HG03342 (cell line): Measurements from ENCODE around the gene KCNQ2.

ENCODE experiments used
- ATAC-seq: cut with Tn5 transposase; IDR thresholded peaks from one replicate; pipeline ENCODE4 v1.9.1; 2021; ENCODE audit warnings: mild to moderate bottlenecking, moderate library complexity; ENCODE audit not compliant: unreplicated experiment

The KCNQ2 gene

DNA sequence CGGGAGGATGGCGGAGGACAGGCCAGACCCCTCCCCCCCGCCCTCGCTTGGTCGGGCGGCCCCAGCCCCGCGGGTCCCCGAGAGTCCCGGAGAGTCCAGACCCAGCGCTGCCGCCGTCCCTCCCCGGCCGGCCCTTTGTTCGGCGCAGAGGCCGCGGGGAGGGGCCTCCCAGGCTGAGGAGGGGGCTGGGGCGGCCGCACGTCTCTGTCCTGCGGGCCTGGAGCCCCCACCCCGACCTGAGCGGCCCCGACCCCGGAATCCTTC is 806 bp downstream of the KCNQ2 start:
- no peak for ATAC-seq

DNA sequence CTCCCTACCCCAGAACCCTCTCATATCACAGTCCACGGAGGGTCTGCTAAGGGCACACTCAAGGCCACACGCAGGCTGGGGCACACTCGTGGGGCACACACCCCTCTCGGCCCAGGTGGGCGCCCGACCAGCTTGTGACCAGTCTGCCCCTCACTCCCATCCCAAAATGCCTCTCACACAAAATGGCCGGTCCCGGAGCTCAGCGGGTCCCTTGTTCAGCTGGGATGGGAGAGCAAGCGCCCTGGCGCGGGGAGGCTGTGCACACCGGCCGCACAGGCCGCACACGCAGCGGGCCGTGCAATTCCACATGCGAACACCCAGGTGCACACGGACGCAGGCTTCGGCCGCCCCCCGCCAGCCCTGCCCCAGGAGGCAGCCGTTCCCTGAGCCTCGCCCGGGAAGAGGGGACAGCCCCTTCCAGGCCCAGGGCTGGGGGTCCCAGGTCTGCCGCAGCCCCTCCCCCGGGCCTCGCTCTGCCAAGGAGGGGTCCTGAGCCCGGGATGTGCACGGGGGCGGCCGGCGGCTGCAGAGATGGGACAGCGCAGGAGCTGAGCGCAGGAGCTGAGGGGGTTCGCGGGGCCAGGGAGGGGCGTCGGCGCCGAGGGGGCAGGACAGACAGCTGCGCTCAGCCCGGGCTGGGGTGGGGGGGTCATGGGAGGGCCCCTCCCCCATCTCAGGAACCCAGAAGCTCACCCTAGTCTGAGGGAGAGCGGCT is 1.3 kb downstream of the KCNQ2 start:
- ATAC-seq, result no peak

- ATAC-seq, result no peak
These were observed 2.0 kb downstream of the KCNQ2 start for GRCh38 chr20:63470410-63470809.

DNA sequence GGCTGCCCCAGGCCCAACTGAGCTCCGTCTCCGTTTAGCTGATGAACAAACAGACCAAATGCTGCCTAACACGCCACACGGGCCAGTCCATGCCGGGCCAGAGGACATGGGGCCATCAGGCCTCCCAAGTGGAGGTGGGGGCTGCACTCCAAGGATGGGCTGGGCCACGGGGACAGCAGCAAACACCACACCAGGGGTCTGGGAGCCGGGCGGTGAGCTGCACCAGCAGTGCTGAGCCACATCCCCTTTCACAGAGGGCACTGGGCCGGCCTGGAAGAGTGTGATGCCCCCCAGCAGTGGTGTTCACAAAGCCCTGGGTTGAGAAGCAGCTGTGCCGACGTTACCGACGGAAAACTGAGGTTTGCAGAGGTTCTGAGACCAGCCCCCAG is 2.7 kb downstream of the KCNQ2 start:
- ATAC-seq, result no peak

- no peak for ATAC-seq
These were observed 3.3 kb downstream of the KCNQ2 start for GRCh38 chr20:63469019-63469712.

GRCh38 chr20:63468421-63468820 is 4.0 kb downstream of the KCNQ2 start:
- no peak for ATAC-seq

GRCh38 chr20:63467294-63468083 is 5.0 kb downstream of the KCNQ2 start:
- no peak for ATAC-seq

DNA sequence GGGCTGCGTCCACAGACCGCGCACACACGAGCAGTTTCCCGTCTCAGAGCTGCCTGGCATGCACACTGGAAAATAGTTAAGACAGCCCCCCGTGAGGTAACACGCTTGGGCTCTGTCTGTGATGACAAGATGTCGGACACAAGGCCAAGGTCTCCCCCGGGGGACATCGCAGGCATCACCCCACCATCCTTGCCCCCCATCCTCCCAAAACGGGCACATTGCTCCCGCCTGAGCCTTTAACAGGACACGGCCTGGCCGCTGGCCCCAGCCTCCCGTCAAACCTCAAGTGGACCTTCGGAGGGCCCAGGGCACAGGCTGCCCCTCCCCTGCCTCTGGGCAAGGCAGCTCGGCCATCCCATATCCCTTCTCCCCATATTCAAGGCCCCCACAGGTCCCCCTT is 5.6 kb downstream of the KCNQ2 start:
- ATAC-seq, result no peak

GRCh38 chr20:63466250-63466825 is 6.1 kb downstream of the KCNQ2 start:
- ATAC-seq, result no peak

DNA sequence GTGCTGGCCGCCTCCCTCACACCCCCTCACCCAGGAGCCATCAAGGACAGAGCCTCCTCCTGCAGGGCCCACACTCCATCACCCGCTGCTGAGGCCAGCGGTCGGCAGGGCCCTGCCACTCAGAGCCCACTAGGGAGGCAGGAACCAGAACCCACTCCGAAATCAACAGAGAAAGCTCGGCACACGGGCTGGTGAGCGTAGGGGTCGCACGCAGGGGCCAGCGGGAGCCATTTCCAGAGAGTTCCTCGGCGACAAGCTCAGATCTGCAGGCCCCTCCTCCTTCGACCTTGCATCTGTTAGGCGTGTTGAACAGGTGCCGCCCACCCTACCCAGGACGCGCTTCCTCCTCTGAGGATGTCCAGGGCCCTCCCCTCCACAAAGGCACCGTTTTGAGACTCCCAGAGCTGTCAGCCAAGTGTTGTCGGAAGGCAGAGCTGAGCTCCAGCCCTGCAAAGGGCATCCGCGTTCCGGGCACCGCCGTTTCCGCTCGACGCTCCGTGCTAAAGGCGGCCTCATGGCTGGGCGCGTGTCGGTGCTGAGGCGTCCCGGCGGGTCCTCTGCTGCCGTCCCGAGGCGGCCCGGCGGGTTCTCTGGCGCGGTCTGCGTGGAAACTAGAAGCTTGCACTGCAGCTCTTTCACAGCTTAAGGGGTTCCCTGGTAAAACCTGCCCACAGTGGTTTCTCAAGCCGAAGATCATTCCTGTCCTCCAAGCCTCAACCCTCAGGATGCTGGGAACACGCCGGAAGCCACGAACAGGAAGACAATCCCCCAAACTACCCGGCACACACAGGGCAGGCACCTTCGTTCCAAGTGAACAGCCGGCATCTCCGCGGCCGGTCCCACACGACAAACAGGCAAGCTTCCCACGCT is 6.8 kb downstream of the KCNQ2 start:
- ATAC-seq, result no peak

- no peak for ATAC-seq
These were observed 8.2 kb downstream of the KCNQ2 start for GRCh38 chr20:63464289-63464635.

DNA sequence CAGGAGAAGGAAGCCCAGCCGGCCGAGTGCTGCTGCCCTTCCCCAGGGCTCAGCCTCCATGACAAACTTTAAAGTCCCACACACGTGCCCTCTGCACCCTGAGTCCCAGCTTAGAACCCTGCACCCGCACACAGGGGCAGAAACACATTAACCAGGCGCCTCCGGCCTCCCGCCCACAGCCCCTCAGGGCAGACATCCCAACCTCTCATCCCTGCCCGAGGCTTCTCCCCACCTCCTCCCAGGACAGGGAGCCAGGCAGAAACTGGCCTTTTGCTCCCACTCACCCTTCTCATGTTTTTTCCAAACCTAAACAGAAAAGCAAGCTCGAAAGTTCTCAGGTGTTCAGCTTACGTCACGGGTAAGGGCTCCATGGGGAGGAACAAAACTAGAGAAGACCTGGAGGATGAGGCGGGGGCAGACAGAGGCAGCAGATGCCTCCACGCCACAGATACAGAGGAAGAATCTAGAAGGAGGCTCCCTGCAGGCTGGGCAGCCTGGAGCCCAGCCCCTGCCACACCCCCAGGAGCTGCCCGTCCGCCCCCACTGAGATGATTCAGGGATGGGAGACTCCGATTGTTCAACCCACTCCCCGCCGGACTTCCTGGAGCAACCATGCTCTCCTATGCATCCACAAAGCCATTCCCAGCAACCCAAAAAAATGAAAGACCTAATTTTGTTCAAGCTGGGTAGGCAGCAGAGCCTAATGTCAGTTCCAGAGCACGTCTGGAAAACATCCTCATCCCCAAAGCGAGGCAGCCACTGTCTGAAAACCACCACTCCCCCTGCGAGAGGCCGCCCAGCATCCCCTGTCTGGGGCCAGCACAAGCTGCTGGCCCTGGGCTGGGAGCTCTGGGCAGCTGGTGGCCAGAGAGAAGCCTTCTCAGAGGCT is 8.8 kb downstream of the KCNQ2 start:
- no peak for ATAC-seq

GRCh38 chr20:63462244-63462643 is 10.2 kb downstream of the KCNQ2 start:
- no peak for ATAC-seq

DNA sequence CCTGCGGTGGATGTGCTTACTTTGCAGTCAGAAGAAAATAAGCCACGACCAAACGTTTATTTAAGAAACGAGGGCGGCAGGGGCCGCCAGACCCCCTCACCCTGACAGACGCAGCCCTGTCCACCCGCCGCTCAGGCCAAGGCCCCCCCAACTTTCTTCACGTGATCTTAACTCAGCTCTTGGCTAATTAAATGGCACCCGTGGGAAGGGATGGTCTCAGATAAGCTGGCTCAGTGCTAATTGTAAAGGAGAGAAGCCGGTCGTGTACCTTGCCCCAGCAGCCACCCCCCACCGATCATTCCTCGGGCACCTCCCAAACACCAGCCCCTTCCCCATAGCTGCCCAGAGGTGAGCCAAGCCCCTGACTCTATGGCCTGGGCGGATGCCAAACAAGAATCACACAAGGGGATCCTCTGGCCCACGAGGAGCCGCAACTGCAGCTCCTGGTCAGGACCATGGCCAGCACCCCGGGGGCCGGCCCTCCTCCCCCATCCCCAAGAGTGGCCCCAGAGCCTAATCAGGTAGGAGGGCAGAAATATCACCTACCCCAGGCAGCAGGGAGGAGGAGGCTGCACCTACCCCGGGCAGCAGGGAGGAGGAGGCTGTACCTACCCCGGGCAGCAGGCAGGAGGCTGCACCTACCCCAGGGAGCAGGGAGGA is 11.2 kb downstream of the KCNQ2 start:
- ATAC-seq, result no peak

DNA sequence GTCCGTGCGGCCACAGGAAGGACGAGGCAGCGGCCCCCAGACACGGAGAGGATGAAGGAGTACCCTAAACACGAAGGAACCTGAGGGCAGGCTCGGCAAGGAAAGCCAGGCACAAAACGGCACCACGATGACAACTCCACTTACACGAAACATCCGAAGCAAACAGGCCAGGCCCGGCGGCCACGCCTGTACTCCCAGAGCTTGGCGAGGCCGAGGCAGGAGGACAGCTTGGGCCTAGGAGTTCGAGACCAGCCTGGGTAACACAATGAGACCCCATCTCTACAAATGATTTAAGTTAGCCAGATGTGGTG is 13.4 kb downstream of the KCNQ2 start:
- ATAC-seq, result no peak

GRCh38 chr20:63458170-63459069 is 14.0 kb downstream of the KCNQ2 start:
- no peak for ATAC-seq

DNA sequence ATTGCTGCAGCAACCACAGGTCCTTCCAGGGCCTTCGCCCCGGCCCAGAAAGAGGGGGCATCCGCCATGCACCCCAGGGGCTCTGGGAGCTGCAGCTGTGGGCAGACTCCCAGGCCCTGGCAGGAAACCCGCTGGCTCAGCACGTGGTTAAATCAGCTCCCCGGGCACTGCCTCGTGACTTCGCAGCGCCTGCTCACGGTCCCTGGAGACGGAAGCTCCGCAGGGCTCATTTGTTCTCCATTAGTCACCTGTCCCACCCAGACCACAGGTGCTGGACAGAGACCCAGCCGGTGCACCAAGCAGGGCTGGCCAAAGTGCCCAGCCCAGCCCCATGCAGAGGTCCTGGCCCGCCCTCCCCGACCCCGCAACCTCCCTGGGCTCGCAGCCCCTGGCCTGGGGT is 14.7 kb downstream of the KCNQ2 start:
- ATAC-seq, result no peak

GRCh38 chr20:63456429-63457284 is 15.8 kb downstream of the KCNQ2 start:
- no peak for ATAC-seq
